Large intestine (tissue), 3 donors: ENCODE measurements around the gene DOCK2. TPM values are rescaled to one million over a fixed set of nuclear protein-coding genes. Genes with fewer than 3 reads are reported as not detected.
"Not testable (repeated sequence)": the region's sequence is repeated elsewhere in the genome, so short reads cannot be mapped to it uniquely, and the experiment has no call there.

Experiments used
- DNase-seq, 2 donors: peaks; one replicate each; pipeline versions ENCODE4 v3.0.0 to v3.0.0-alpha.2; 2013
- H3K27ac ChIP-seq: one replicate; pipeline ENCODE4 v1.5.1; 2013; ENCODE audit warnings: low read length
- H3K27me3 ChIP-seq: 2 replicates; pipeline ENCODE4 v1.6.1; 2013; ENCODE audit warnings: low read length; ENCODE audit not compliant: control insufficient read depth, insufficient read depth
- H3K36me3 ChIP-seq: 2 replicates; pipeline ENCODE4 v1.6.1; 2013; ENCODE audit warnings: low read length; ENCODE audit not compliant: control insufficient read depth, insufficient read depth
- H3K4me1 ChIP-seq: one replicate; pipeline ENCODE4 v1.6.1; 2013; ENCODE audit warnings: low read length; ENCODE audit not compliant: control insufficient read depth, insufficient read depth
- H3K4me3 ChIP-seq: one replicate; pipeline ENCODE4 v1.5.1; 2013; ENCODE audit warnings: low read length
- H3K9me3 ChIP-seq: one replicate; pipeline ENCODE4 v1.6.1; 2013; ENCODE audit warnings: mild to moderate bottlenecking, low read depth, low read length, moderate library complexity; ENCODE audit not compliant: control insufficient read depth
- WGBS: methylation state at CpG from one replicate; pipeline ENCODE4 v1.1.5; 2013; ENCODE audit warnings: low lambda C conversion rate; ENCODE audit not compliant: insufficient coverage; 5-methylcytosine and 5-hydroxymethylcytosine counted together
- polyA plus RNA-seq: library from polyadenylated mRNA; unstranded; fragments of 120-200 nt; gene quantifications from one replicate; pipeline ENCODE4 v1.2.1, GENCODE V29; 2013

DOCK2 gene
- polyA plus RNA-seq, 1 donor = 6.2 TPM

GRCh38 chr5:169752566-169752965, 115.5 kb downstream of the DOCK2 start:
- H3K4me3 ChIP-seq, H3K27ac ChIP-seq, H3K9me3 ChIP-seq, H3K36me3 ChIP-seq, H3K4me1 ChIP-seq, H3K27me3 ChIP-seq, DNase-seq: not testable (repeated sequence)
- WGBS = no CpG with 5 or more reads among the region's 10 CpGs

- no peaks in the 10 kb centered on the region for H3K4me1 ChIP-seq
- no peaks in the 10 kb centered on the region for H3K9me3 ChIP-seq
- no peak for DNase-seq
- H3K36me3 ChIP-seq = no peaks in the 10 kb centered on the region
- no peak overlapping the region for H3K27ac ChIP-seq
- no peak overlapping the region for H3K4me3 ChIP-seq
- no peaks in the 10 kb centered on the region for H3K27me3 ChIP-seq
- no CpG with 5 or more reads among the region's 2 CpGs for WGBS
Measured at GRCh38 chr5:169753795-169754194, 116.7 kb downstream of the DOCK2 start.

GRCh38 chr5:169754737-169755136, 117.7 kb downstream of the DOCK2 start:
- H3K36me3 ChIP-seq = no peaks in the 10 kb centered on the region
- no peak for DNase-seq
- H3K27ac ChIP-seq = no peak overlapping the region
- H3K4me1 ChIP-seq = no peaks in the 10 kb centered on the region
- H3K27me3 ChIP-seq = no peaks in the 10 kb centered on the region
- H3K9me3 ChIP-seq = no peaks in the 10 kb centered on the region
- no peak overlapping the region for H3K4me3 ChIP-seq

- WGBS = no CpG with 5 or more reads among the region's 10 CpGs
Measured at GRCh38 chr5:169756071-169756765, 119.1 kb downstream of the DOCK2 start.

GRCh38 chr5:169757016-169757415, 119.9 kb downstream of the DOCK2 start:
- no peaks in the 10 kb centered on the region for H3K4me1 ChIP-seq
- no CpG with 5 or more reads among the region's 1 CpG for WGBS
- H3K27ac ChIP-seq = no peak overlapping the region

More at GRCh38 chr5:169756071-169756765, 119.1 kb downstream of the DOCK2 start:
- H3K36me3 ChIP-seq = no peaks in the 10 kb centered on the region
- H3K4me1 ChIP-seq = no peaks in the 10 kb centered on the region
- H3K27ac ChIP-seq = no peak overlapping the region
- DNase-seq = no peak
- no peaks in the 10 kb centered on the region for H3K9me3 ChIP-seq
- H3K4me3 ChIP-seq = no peak overlapping the region
- no peaks in the 10 kb centered on the region for H3K27me3 ChIP-seq

GRCh38 chr5:169758886-169759285, 121.8 kb downstream of the DOCK2 start:
- Histone ChIP-seq H3K4me1 (no peaks in the 10 kb centered on the region), H3K36me3 (no peaks in the 10 kb centered on the region), H3K27me3 (no peaks in the 10 kb centered on the region), H3K9me3 (no peaks in the 10 kb centered on the region), H3K27ac (no peak overlapping the region), H3K4me3 (no peak overlapping the region)
- no peak for DNase-seq

More at GRCh38 chr5:169757016-169757415, 119.9 kb downstream of the DOCK2 start:
- Histone ChIP-seq H3K4me3 (no peak overlapping the region), H3K36me3 (no peaks in the 10 kb centered on the region), H3K9me3 (no peaks in the 10 kb centered on the region), H3K27me3 (no peaks in the 10 kb centered on the region)
- no peak for DNase-seq

- no peaks in the 10 kb centered on the region for H3K36me3 ChIP-seq
- no peaks in the 10 kb centered on the region for H3K27me3 ChIP-seq
- no peak overlapping the region for H3K27ac ChIP-seq
- no peaks in the 10 kb centered on the region for H3K9me3 ChIP-seq
- H3K4me3 ChIP-seq = no peak overlapping the region
- H3K4me1 ChIP-seq = no peaks in the 10 kb centered on the region
- DNase-seq = no peak
Measured at GRCh38 chr5:169760229-169760628, 123.2 kb downstream of the DOCK2 start.

- no CpG with 5 or more reads among the region's 2 CpGs for WGBS
- Histone ChIP-seq H3K27me3 (no peaks in the 10 kb centered on the region), H3K27ac (no peak overlapping the region), H3K4me1 (no peaks in the 10 kb centered on the region), H3K36me3 (no peaks in the 10 kb centered on the region), H3K9me3 (no peaks in the 10 kb centered on the region), H3K4me3 (no peak overlapping the region)
- no peak for DNase-seq
Measured at GRCh38 chr5:169762338-169763095, 125.4 kb downstream of the DOCK2 start.

- DNase-seq = no peak
- H3K27me3 ChIP-seq = no peaks in the 10 kb centered on the region
Measured at GRCh38 chr5:169763376-169764017, 126.4 kb downstream of the DOCK2 start.

GRCh38 chr5:169764018-169764378, 126.9 kb downstream of the DOCK2 start:
- whole genome bisulfite sequencing = no CpG with 5 or more reads among the region's 5 CpGs
- Histone ChIP-seq H3K27me3 (no peaks in the 10 kb centered on the region), H3K27ac (no peak overlapping the region), H3K9me3 (no peaks in the 10 kb centered on the region), H3K4me3 (no peak overlapping the region), H3K36me3 (no peaks in the 10 kb centered on the region), H3K4me1 (no peaks in the 10 kb centered on the region)
- no peak for DNase-seq

More at GRCh38 chr5:169763376-169764017, 126.4 kb downstream of the DOCK2 start:
- H3K4me1 ChIP-seq = no peaks in the 10 kb centered on the region
- H3K9me3 ChIP-seq = no peaks in the 10 kb centered on the region
- H3K36me3 ChIP-seq = no peaks in the 10 kb centered on the region
- no peak overlapping the region for H3K27ac ChIP-seq
- WGBS = no CpG with 5 or more reads among the region's 8 CpGs
- H3K4me3 ChIP-seq = no peak overlapping the region
